ENCODE data around the gene ZNF185.

GRCh38 chrX:152932598-152933175, 34.8 kb downstream of the ZNF185 start:
- TF ChIP-seq, protein P1, sequence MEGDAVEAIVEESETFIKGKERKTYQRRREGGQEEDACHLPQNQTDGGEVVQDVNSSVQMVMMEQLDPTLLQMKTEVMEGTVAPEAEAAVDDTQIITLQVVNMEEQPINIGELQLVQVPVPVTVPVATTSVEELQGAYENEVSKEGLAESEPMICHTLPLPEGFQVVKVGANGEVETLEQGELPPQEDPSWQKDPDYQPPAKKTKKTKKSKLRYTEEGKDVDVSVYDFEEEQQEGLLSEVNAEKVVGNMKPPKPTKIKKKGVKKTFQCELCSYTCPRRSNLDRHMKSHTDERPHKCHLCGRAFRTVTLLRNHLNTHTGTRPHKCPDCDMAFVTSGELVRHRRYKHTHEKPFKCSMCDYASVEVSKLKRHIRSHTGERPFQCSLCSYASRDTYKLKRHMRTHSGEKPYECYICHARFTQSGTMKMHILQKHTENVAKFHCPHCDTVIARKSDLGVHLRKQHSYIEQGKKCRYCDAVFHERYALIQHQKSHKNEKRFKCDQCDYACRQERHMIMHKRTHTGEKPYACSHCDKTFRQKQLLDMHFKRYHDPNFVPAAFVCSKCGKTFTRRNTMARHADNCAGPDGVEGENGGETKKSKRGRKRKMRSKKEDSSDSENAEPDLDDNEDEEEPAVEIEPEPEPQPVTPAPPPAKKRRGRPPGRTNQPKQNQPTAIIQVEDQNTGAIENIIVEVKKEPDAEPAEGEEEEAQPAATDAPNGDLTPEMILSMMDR (IDR thresholded peaks at IDR 0.05) = no peak
- TF ChIP-seq POLR2A (IDR thresholded peaks at IDR 0.05) = no peak
